Motor neuron (in vitro differentiated cells): ENCODE measurements around the gene PDGFD. TPM values are rescaled to one million over a fixed set of nuclear protein-coding genes. Genes with fewer than 3 reads are reported as not detected.
A peak's percentile ranks its signal among the peaks of the same experiment; 100 is the strongest.

Experiments
- ATAC-seq, 8 experiments: fragments of 200-7000 bp; cut with Tn5 transposase; replicated peaks in 6 of 8; 2 replicates each; pipeline ENCODE4 v1.8.0; 2021; ENCODE audit warnings: mild to moderate bottlenecking in 8 of 8, moderate library complexity in 8 of 8
- H3K27ac ChIP-seq, 2 donors: fragments of 250-450 bp; sonication (Bioruptor Pico); 2 replicates each; pipeline ENCODE4 v1.9.0; 2021; ENCODE audit warnings: antibody characterized with exemption in 2 of 2, mild to moderate bottlenecking in 2 of 2, moderate library complexity in 1 of 2
- H3K4me1 ChIP-seq, 2 donors: fragments of 250-450 bp; sonication (Bioruptor Pico); replicated peaks in 1 of 2; 2 replicates each; pipeline ENCODE4 v1.6.1; 2021; ENCODE audit warnings: antibody characterized with exemption in 2 of 2, mild to moderate bottlenecking in 2 of 2, moderate library complexity in 1 of 2
- H3K4me3 ChIP-seq, 5 donors: fragments of 250-450 bp; sonication (Bioruptor Pico); 2 replicates each; pipeline ENCODE4 v1.9.0; 2021; ENCODE audit warnings: antibody characterized with exemption in 5 of 5, mild to moderate bottlenecking in 5 of 5, moderate library complexity in 4 of 5
- WGBS, 10 experiments: fragments of 450-650 bp; shearing (Covaris generic); methylation state at CpG; one replicate each; pipeline ENCODE4 v1.0.0; 2022; 5-methylcytosine and 5-hydroxymethylcytosine counted together
- in situ Hi-C, 9 experiments: fragments of 400-800 bp; cut with MboI; loops; one replicate each; pipeline ENCODE4 v1.15.0; 2021; ENCODE audit warnings: low sequenced_read_pairs in 9 of 9, low pct_unique_long_range_greater_than_20kb in 2 of 9; ENCODE audit not compliant: unreplicated experiment in 9 of 9
- total RNA-seq, 8 experiments: library from RNA; unstranded; fragments of 300-600 nt; gene quantifications; 2 replicates each; pipeline versions ENCODE4 v1.2.3 to v1.2.4, GENCODE V29; 2022

PDGFD gene
- total RNA-seq, 8 experiments from 2014 or later, result 0.43 to 23.1 (median 3.0) TPM

GRCh38 chr11:103862802-103863174, 301.2 kb downstream of the PDGFD start:
- Histone ChIP-seq H3K4me3 (no peak overlapping the region), H3K4me1 (peaks cover 3 to 19% of the 10 kb centered on the region in 2 donors), H3K27ac (no peak overlapping the region)
- ATAC-seq, result peak in 5 of 8 experiments; percentile 33 to 63 (median 57)
- in situ Hi-C loops, result no loop called here
- 29 to 100% (median 72%) methylated on average over 1 to 3 of the region's 3 CpGs; no CpG with 5 or more reads in 1 of the 10 experiments for WGBS, 10 experiments

- 10 to 87% (median 42%) methylated on average over 2 to 7 of the region's 9 CpGs; no CpG with 5 or more reads in 1 of the 10 experiments for WGBS, 10 experiments
- in situ Hi-C loops, result no loop called here
- H3K4me1 ChIP-seq, result peaks cover 3 to 19% of the 10 kb centered on the region in 2 donors
- peak in 5 of 8 experiments; percentile 70 to 84 (median 81) for ATAC-seq
- no peak overlapping the region for H3K4me3 ChIP-seq
- no peak overlapping the region for H3K27ac ChIP-seq
Measured at GRCh38 chr11:103862094-103862801, 301.7 kb downstream of the PDGFD start.

Other genes with a start within 250 kb of the PDGFD start
- 1 to 10 TPM in 2 of 8 experiments, under 1 TPM in 3, not detected in 3; 0.05 to 3.1 (median 0.36) TPM for gene DDI1, start 127.5 kb downstream of the PDGFD start, total RNA-seq